Mucosa of stomach (tissue), 1 donor: ENCODE data around the gene EHBP1L1.

Source experiments
- H3K27me3 ChIP-seq: one replicate; pipeline ENCODE4 v1.7.0; 2013; ENCODE audit warnings: mild to moderate bottlenecking, low read length; ENCODE audit not compliant: control insufficient read depth, insufficient read depth
- H3K36me3 ChIP-seq: one replicate; pipeline ENCODE4 v1.7.0; 2013; ENCODE audit warnings: low read length; ENCODE audit not compliant: control insufficient read depth, insufficient read depth
- H3K4me1 ChIP-seq: one replicate; pipeline ENCODE4 v1.7.0; 2013; ENCODE audit warnings: mild to moderate bottlenecking, low read length; ENCODE audit not compliant: control insufficient read depth, insufficient read depth
- H3K4me3 ChIP-seq: one replicate; pipeline ENCODE4 v1.7.0; 2013; ENCODE audit warnings: low read length
- H3K9ac ChIP-seq: one replicate; pipeline ENCODE4 v1.7.0; 2013; ENCODE audit warnings: mild to moderate bottlenecking, low read length, moderate library complexity
- H3K9me3 ChIP-seq: one replicate; pipeline ENCODE4 v1.7.0; 2013; ENCODE audit warnings: mild to moderate bottlenecking, low read length, moderate library complexity; ENCODE audit not compliant: control insufficient read depth
- donor health status: Pancreatic carcinoma.

The EHBP1L1 gene

GRCh38 chr11:65613091-65613928 lies 37.5 kb downstream of the EHBP1L1 start:
- Histone ChIP-seq H3K9ac (peak overlapping the region; percentile 93), H3K36me3 (peaks cover 1% of the 10 kb centered on the region), H3K4me1 (peaks cover 48% of the 10 kb centered on the region), H3K4me3 (peak overlapping the region; percentile 46), H3K9me3 (no peaks in the 10 kb centered on the region), H3K27me3 (no peaks in the 10 kb centered on the region)

GRCh38 chr11:65615229-65615949 lies 39.5 kb downstream of the EHBP1L1 start, which contains the start of gene PCNX3:
Gene PCNX3 (plus strand): TSS chr11:65615776. CDS start chr11:65616312, 536 bp downstream.
- Histone ChIP-seq H3K4me1 (peaks cover 38% of the 10 kb centered on the region), H3K9ac (peak within 1 kb of the TSS; percentile 93), H3K9me3 (no peaks in the 10 kb centered on the region), H3K4me3 (peak within 1 kb of the TSS; percentile 46), H3K27me3 (no peaks in the 10 kb centered on the region), H3K36me3 (no peaks in the 10 kb centered on the region)

- Histone ChIP-seq H3K4me1 (peaks cover 31% of the 10 kb centered on the region), H3K9me3 (no peaks in the 10 kb centered on the region), H3K9ac (peak overlapping the region; percentile 49), H3K36me3 (no peaks in the 10 kb centered on the region), H3K4me3 (peak overlapping the region; percentile 11), H3K27me3 (no peaks in the 10 kb centered on the region)
Observed at GRCh38 chr11:65615950-65616574, 40.2 kb downstream of the EHBP1L1 start.

GRCh38 chr11:65616575-65617001 lies 40.7 kb downstream of the EHBP1L1 start:
- Histone ChIP-seq H3K27me3 (no peaks in the 10 kb centered on the region), H3K4me3 (peak overlapping the region; percentile 11), H3K9ac (peak overlapping the region; percentile 49), H3K9me3 (no peaks in the 10 kb centered on the region), H3K4me1 (peaks cover 26% of the 10 kb centered on the region), H3K36me3 (no peaks in the 10 kb centered on the region)

GRCh38 chr11:65617136-65617850 lies 41.4 kb downstream of the EHBP1L1 start:
- Histone ChIP-seq H3K4me3 (no peak overlapping the region), H3K9me3 (no peaks in the 10 kb centered on the region), H3K4me1 (peaks cover 19% of the 10 kb centered on the region), H3K9ac (peak overlapping the region; percentile 49), H3K36me3 (no peaks in the 10 kb centered on the region), H3K27me3 (no peaks in the 10 kb centered on the region)

GRCh38 chr11:65617990-65618751 lies 42.3 kb downstream of the EHBP1L1 start:
- H3K4me3 ChIP-seq, result no peak overlapping the region
- H3K36me3 ChIP-seq, result no peaks in the 10 kb centered on the region
- no peak overlapping the region for H3K9ac ChIP-seq
- peaks cover 10% of the 10 kb centered on the region for H3K4me1 ChIP-seq
- no peaks in the 10 kb centered on the region for H3K27me3 ChIP-seq
- H3K9me3 ChIP-seq, result no peaks in the 10 kb centered on the region

GRCh38 chr11:65618763-65619162 lies 42.9 kb downstream of the EHBP1L1 start:
- Histone ChIP-seq H3K9ac (no peak overlapping the region), H3K4me3 (no peak overlapping the region), H3K9me3 (no peaks in the 10 kb centered on the region), H3K36me3 (no peaks in the 10 kb centered on the region), H3K4me1 (peaks cover 8% of the 10 kb centered on the region), H3K27me3 (no peaks in the 10 kb centered on the region)

- Histone ChIP-seq H3K4me3 (no peak overlapping the region), H3K9ac (no peak overlapping the region), H3K9me3 (no peaks in the 10 kb centered on the region), H3K36me3 (no peaks in the 10 kb centered on the region), H3K27me3 (no peaks in the 10 kb centered on the region), H3K4me1 (peaks cover 8% of the 10 kb centered on the region)
Observed at GRCh38 chr11:65619281-65619928, 43.6 kb downstream of the EHBP1L1 start.

- Histone ChIP-seq H3K4me3 (no peak overlapping the region), H3K27me3 (no peaks in the 10 kb centered on the region), H3K4me1 (peaks cover 8% of the 10 kb centered on the region), H3K9ac (no peak overlapping the region), H3K9me3 (no peaks in the 10 kb centered on the region), H3K36me3 (no peaks in the 10 kb centered on the region)
Observed at GRCh38 chr11:65620666-65621065, 44.8 kb downstream of the EHBP1L1 start.

GRCh38 chr11:65621460-65621859 lies 45.6 kb downstream of the EHBP1L1 start:
- Histone ChIP-seq H3K27me3 (no peaks in the 10 kb centered on the region), H3K4me3 (no peak overlapping the region), H3K9ac (no peak overlapping the region), H3K4me1 (peaks cover 7% of the 10 kb centered on the region), H3K9me3 (no peaks in the 10 kb centered on the region), H3K36me3 (no peaks in the 10 kb centered on the region)

GRCh38 chr11:65622011-65622410 lies 46.2 kb downstream of the EHBP1L1 start:
- Histone ChIP-seq H3K27me3 (no peaks in the 10 kb centered on the region), H3K36me3 (peaks cover 1% of the 10 kb centered on the region)

More at GRCh38 chr11:65622011-65622410, 46.2 kb downstream of the EHBP1L1 start:
- Histone ChIP-seq H3K9me3 (no peaks in the 10 kb centered on the region), H3K4me3 (no peak overlapping the region), H3K4me1 (peaks cover 2% of the 10 kb centered on the region), H3K9ac (no peak overlapping the region)
